ENCODE results near the gene MYO10. TPM values are rescaled to one million over a fixed set of nuclear protein-coding genes. Genes with fewer than 3 reads are reported as not detected.

Gene MYO10
- total and polyA plus RNA-seq, 2 of the 8 experiments (the other 6 are each of a cell fraction or from before 2014, with no cell fraction given), result 21.5 to 107 TPM

GRCh38 chr5:16857635-16858034 lies 78.5 kb downstream of the MYO10 start:
- Histone ChIP-seq H3K18ac (ENCODE audit: extremely low read depth, low read length) (no peak overlapping the region), H3K36me3 (ENCODE audit: control insufficient read depth in 2 of 4, insufficient read depth in 4 of 4, low read length in 3 of 4) (no peaks in the 10 kb centered on the region), H3K9ac (replicated peaks in 1 of 4; ENCODE audit: extremely low read depth in 1 of 4, low read depth in 3 of 4, low read length in 3 of 4) (no peak overlapping the region), H3K27ac (ENCODE audit: low read depth, low read length) (no peak overlapping the region), H3K4ac (replicated peaks; ENCODE audit: insufficient read length, low read depth, low read length) (no peak overlapping the region), H2BK20ac (ENCODE audit: low read length) (no peak overlapping the region), H4K5ac (ENCODE audit: insufficient read length, low read depth, low read length) (no peak overlapping the region), H3K14ac (ENCODE audit: insufficient read length) (no peak overlapping the region), H3K9me3 (ENCODE audit: insufficient read depth in 2 of 2, low read depth in 1 of 2, low read length in 1 of 2) (no peaks in the 10 kb centered on the region), H2AK5ac (ENCODE audit: low read depth, low read length) (no peak overlapping the region), H2BK12ac (ENCODE audit: low read depth, low read length) (no peak overlapping the region), H2BK120ac (replicated peaks; ENCODE audit: low read depth, low read length) (no peak overlapping the region), H3K4me2 (ENCODE audit: insufficient read depth in 1 of 2, low read depth in 2 of 2, low read length in 2 of 2) (no peak overlapping the region), H2AFZ (ENCODE audit: low read length) (no peak overlapping the region), H4K8ac (ENCODE audit: extremely low read depth, insufficient read depth, low read length) (no peak overlapping the region), H3K79me1 (ENCODE audit: low read depth, low read length) (peaks cover 10% of the 10 kb centered on the region), H3K4me3 (ENCODE audit: extremely low read depth in 1 of 4, insufficient read depth in 2 of 4, low read depth in 3 of 4, low read length in 4 of 4) (no peak overlapping the region), H3K79me2 (ENCODE audit: control insufficient read depth in 1 of 2, insufficient read depth in 2 of 2, low read length in 2 of 2) (peaks cover 0 to 26% of the 10 kb centered on the region in 2 experiments; a peak in 2 of 4 replicates), H4K20me1 (replicated peaks in 1 of 2; ENCODE audit: control insufficient read depth in 1 of 2, insufficient read depth in 2 of 2, low read length in 2 of 2) (no peaks in the 10 kb centered on the region), H4K91ac (replicated peaks; ENCODE audit: insufficient read length, low read length) (no peak overlapping the region), H2BK15ac (ENCODE audit: low read length) (no peak overlapping the region), H3K56ac (replicated peaks; ENCODE audit: insufficient read length, low read depth, low read length) (no peak overlapping the region), H3K27me3 (replicated peaks in 1 of 4; ENCODE audit: control insufficient read depth in 3 of 4, extremely low read depth in 1 of 4, insufficient read depth in 3 of 4, low read length in 3 of 4) (no peaks in the 10 kb centered on the region), H3K23ac (ENCODE audit: insufficient read length) (no peak overlapping the region), H3K4me1 (replicated peaks in 1 of 4; ENCODE audit: control insufficient read depth in 3 of 4, insufficient read depth in 4 of 4, low read length in 3 of 4) (peaks cover 0 to 11% (median 6%) of the 10 kb centered on the region in 4 experiments; a peak in 4 of 7 replicates), H3K23me2 (ENCODE audit: low read depth, low read length) (no peaks in the 10 kb centered on the region), H2BK5ac (ENCODE audit: low read depth, low read length) (no peak overlapping the region)
- FAIRE-seq (no peak), DNase-seq (ENCODE audit: low read depth in 1 of 2, low spot score in 2 of 2) (no peak)
- ChIA-PET CTCF (ENCODE audit: partially characterized antibody) (interaction anchor here (1.1 to 1.6 kb wide), 4 partner anchors 15 to 333 kb away, joined by 3 read pairs; no protein-coding TSS in a partner anchor), POLR2A (ENCODE audit: partially characterized antibody) (interaction anchor here (0.5 kb wide), 1 partner anchor 10 kb away, joined by 4 read pairs; no protein-coding TSS in a partner anchor)
- 85% methylated on average over 4 of the region's 4 CpGs; no CpG with 5 or more reads in 1 of the 2 experiments for WGBS, 2 experiments (ENCODE audit: extremely low coverage in 1 of 2, insufficient coverage in 1 of 2, insufficient read length in 1 of 2, insufficient replicate concordance in 2 of 2, low coverage in 1 of 2, low lambda C conversion rate in 2 of 2, missing lambda C conversion rate in 1 of 2)
- no peak for TF ChIP-seq TAF7 (optimal IDR thresholded peaks at IDR 0.05; ENCODE audit: borderline replicate concordance, low read depth, low read length)
- TF ChIP-seq SRF (IDR thresholded peaks at IDR 0.05; ENCODE audit: low read depth, low read length), result no peak
- no peak for TF ChIP-seq USF2 (IDR thresholded peaks at IDR 0.05; ENCODE audit: low read length)
- no peak for TF ChIP-seq SP1 (IDR thresholded peaks at IDR 0.05; ENCODE audit: low read depth, low read length)
- TF ChIP-seq ATF2 (IDR thresholded peaks at IDR 0.05; ENCODE audit: low read length), result no peak
- TF ChIP-seq MAX (IDR thresholded peaks at IDR 0.05), result no peak
- TF ChIP-seq ATF3 (IDR thresholded peaks at IDR 0.05; ENCODE audit: insufficient read depth, low read depth, low read length), result no peak
- no peak for TF ChIP-seq CEBPB (IDR thresholded peaks at IDR 0.05; ENCODE audit: low read depth, low read length)
- no peak for TF ChIP-seq BCL11A (IDR thresholded peaks at IDR 0.05; ENCODE audit: low read depth in 2 of 2, low read length in 2 of 2)
- no peak for TF ChIP-seq POLR2AphosphoS5 (IDR thresholded peaks at IDR 0.05; ENCODE audit: low read depth, low read length)
- TF ChIP-seq TAF1 (IDR thresholded peaks at IDR 0.05; ENCODE audit: low read depth, low read length), result no peak
